Breast epithelium (tissue), 4 donors: ENCODE results near the gene MYH6. TPM values are rescaled to one million over a fixed set of nuclear protein-coding genes. Genes with fewer than 3 reads are reported as not detected.

ENCODE experiments used
- DNase-seq, 2 donors: peaks; one replicate each; pipeline ENCODE4 v3.0.0-alpha.2; 2019; ENCODE audit warnings: low spot score in 2 of 2
- H3K27ac ChIP-seq, 2 donors: fragments of 200-600 bp; sonication (generic) in 1 of 2; one replicate each; pipeline ENCODE4 v1.5.1; 2016 to 2019; ENCODE audit warnings: mild to moderate bottlenecking in 1 of 2
- H3K27me3 ChIP-seq, 2 donors: fragments of 200-600 bp; sonication (generic) in 1 of 2; one replicate each; pipeline versions ENCODE4 v1.5.1 to v1.6.0; 2017 to 2019; ENCODE audit warnings: control low read depth in 1 of 2, mild to moderate bottlenecking in 1 of 2
- H3K36me3 ChIP-seq: fragments of 200-600 bp; one replicate; pipeline ENCODE4 v1.5.1; 2019
- H3K4me1 ChIP-seq, 2 donors: fragments of 200-600 bp; sonication (generic); one replicate each; pipeline ENCODE4 v1.5.1; 2016 to 2019; ENCODE audit warnings: control low read depth in 1 of 2
- H3K4me3 ChIP-seq, 3 donors: fragments of 200-600 bp; sonication (generic); 1 replicate in 2 of 3; 2 replicates in 1 of 3; pipeline ENCODE4 v1.5.1; 2016 to 2019; ENCODE audit warnings: mild to moderate bottlenecking in 3 of 3, moderate library complexity in 2 of 3
- H3K9me3 ChIP-seq, 2 donors: fragments of 200-600 bp; sonication (generic) in 1 of 2; one replicate each; pipeline ENCODE4 v1.5.1; 2016 to 2019; ENCODE audit warnings: control low read depth in 1 of 2
- CTCF ChIP-seq, 3 donors: fragments of 450-650 bp; IDR thresholded peaks; one replicate each; pipeline ENCODE4 v1.5.1; 2016 to 2017; ENCODE audit warnings: antibody characterized with exemption in 3 of 3, mild to moderate bottlenecking in 3 of 3, moderate library complexity in 3 of 3
- POLR2A ChIP-seq: fragments of 450-650 bp; IDR thresholded peaks from one replicate; pipeline ENCODE4 v1.6.1; 2016; ENCODE audit warnings: antibody characterized with exemption, mild to moderate bottlenecking, moderate library complexity
- POLR2AphosphoS5 ChIP-seq, 3 donors: sonication (generic); formaldehyde crosslinking; IDR thresholded peaks; one replicate each; pipeline ENCODE4 v1.6.1; 2017; ENCODE audit warnings: antibody characterized with exemption in 3 of 3
- intact Hi-C: fragments of 100-400 bp; cut with DNase I; formaldehyde crosslinking; loops from one replicate; pipeline ENCODE4 v1.15.1; 2023; ENCODE audit warnings: low total_unique reads
- total RNA-seq, 3 donors: library from RNA; depleted of rRNA; stranded (reverse); fragments of >200 nt; gene quantifications; one replicate each; pipeline ENCODE4 v1.1.0, GENCODE V29; 2016

The MYH6 gene
- total RNA-seq, 3 donors from 2014 or later: not detected

GRCh38 chr14:23449314-23449713, 41.2 kb upstream of the MYH6 start:
- Histone ChIP-seq H3K9me3 (no peaks in the 10 kb centered on the region), H3K4me3 (no peak overlapping the region), H3K27ac (no peak overlapping the region), H3K4me1 (no peaks in the 10 kb centered on the region), H3K36me3 (no peaks in the 10 kb centered on the region), H3K27me3 (no peaks in the 10 kb centered on the region)
- TF ChIP-seq POLR2A: no peak
- intact Hi-C loops: no loop called here
- DNase-seq: no peak

- H3K27me3 ChIP-seq: no peaks in the 10 kb centered on the region
- no peaks in the 10 kb centered on the region for H3K9me3 ChIP-seq
- TF ChIP-seq POLR2AphosphoS5 (IDR thresholded peaks at IDR 0.05) (no peak), POLR2A (no peak), CTCF (IDR thresholded peaks at IDR 0.05) (no peak)
- H3K4me3 ChIP-seq: no peak overlapping the region
- DNase-seq: no peak
- H3K36me3 ChIP-seq: no peaks in the 10 kb centered on the region
- H3K27ac ChIP-seq: no peak overlapping the region
- intact Hi-C loops: no loop called here
- H3K4me1 ChIP-seq: no peaks in the 10 kb centered on the region
Measured at GRCh38 chr14:23447361-23448350, 39.6 kb upstream of the MYH6 start.

GRCh38 chr14:23446291-23446851, 38.3 kb upstream of the MYH6 start:
- TF ChIP-seq POLR2A (no peak), POLR2AphosphoS5 (IDR thresholded peaks at IDR 0.05) (no peak), CTCF (IDR thresholded peaks at IDR 0.05) (no peak)
- H3K27ac ChIP-seq: no peak overlapping the region
- H3K27me3 ChIP-seq: no peaks in the 10 kb centered on the region
- DNase-seq: no peak
- intact Hi-C loops: no loop called here
- no peaks in the 10 kb centered on the region for H3K36me3 ChIP-seq
- H3K9me3 ChIP-seq: no peaks in the 10 kb centered on the region
- H3K4me1 ChIP-seq: no peaks in the 10 kb centered on the region
- H3K4me3 ChIP-seq: no peak overlapping the region

GRCh38 chr14:23445773-23446172, 37.7 kb upstream of the MYH6 start:
- H3K27ac ChIP-seq: no peak overlapping the region
- TF ChIP-seq POLR2A: no peak
- TF ChIP-seq CTCF (IDR thresholded peaks at IDR 0.05): no peak
- no peak for TF ChIP-seq POLR2AphosphoS5 (IDR thresholded peaks at IDR 0.05)
- no peak overlapping the region for H3K4me3 ChIP-seq
- intact Hi-C loops: no loop called here
- no peaks in the 10 kb centered on the region for H3K4me1 ChIP-seq
- no peaks in the 10 kb centered on the region for H3K9me3 ChIP-seq
- H3K27me3 ChIP-seq: no peaks in the 10 kb centered on the region
- no peak for DNase-seq
- no peaks in the 10 kb centered on the region for H3K36me3 ChIP-seq

- H3K4me3 ChIP-seq: no peak overlapping the region
- no peaks in the 10 kb centered on the region for H3K36me3 ChIP-seq
- intact Hi-C loops: no loop called here
- DNase-seq: no peak
- no peaks in the 10 kb centered on the region for H3K4me1 ChIP-seq
- H3K27ac ChIP-seq: no peak overlapping the region
- no peak for TF ChIP-seq POLR2AphosphoS5 (IDR thresholded peaks at IDR 0.05)
- TF ChIP-seq CTCF (IDR thresholded peaks at IDR 0.05): no peak
- TF ChIP-seq POLR2A: no peak
- H3K9me3 ChIP-seq: no peaks in the 10 kb centered on the region
- H3K27me3 ChIP-seq: no peaks in the 10 kb centered on the region
Measured at GRCh38 chr14:23444314-23444713, 36.2 kb upstream of the MYH6 start.
